ENCODE data around the gene PADI6.
"Not testable (repeated sequence)": the region's sequence is repeated elsewhere in the genome, so short reads cannot be mapped to it uniquely, and the experiment has no call there.

The PADI6 gene

DNA sequence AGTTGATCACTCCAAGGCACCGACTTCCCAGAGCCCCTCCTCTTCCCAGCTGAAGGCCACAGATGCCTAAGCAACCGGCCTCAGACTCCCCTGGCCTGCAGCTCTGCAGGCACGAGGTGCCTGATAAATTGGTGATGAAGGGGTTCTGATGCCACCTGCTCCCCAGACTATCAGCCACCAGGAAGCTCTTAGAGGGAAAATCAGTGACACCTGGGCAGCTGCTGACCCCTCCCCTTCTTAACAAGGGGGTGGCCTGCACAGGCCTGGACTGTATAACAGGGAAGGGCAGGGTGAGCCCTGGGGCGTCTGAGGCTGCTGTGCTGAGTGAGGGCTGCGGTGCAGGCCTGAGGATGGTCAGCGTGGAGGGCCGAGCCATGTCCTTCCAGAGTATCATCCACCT, at the start of gene PADI6:
PADI6 (plus strand) TSS at position 301 of the 400 bp plus-strand sequence; CDS start at position 351, 50 bp downstream.
- Histone ChIP-seq H3K27ac (ENCODE audit: low read depth, low read length) (no peak within 1 kb of the TSS), H3K4me3 (ENCODE audit: low read depth, low read length) (no peak within 1 kb of the TSS), H3K4me1 (ENCODE audit: control insufficient read depth, insufficient read depth, low read length) (peaks cover 16% of the 10 kb centered on the region), H3K36me3 (ENCODE audit: control insufficient read depth, insufficient read depth, low read length) (no peaks in the 10 kb centered on the region), H3K27me3 (ENCODE audit: control insufficient read depth, insufficient read depth, low read length) (no peaks in the 10 kb centered on the region), H3K9me3 (ENCODE audit: control insufficient read depth, insufficient read depth, low read depth, low read length) (no peaks in the 10 kb centered on the region), H3K9ac (ENCODE audit: low read length) (no peak within 1 kb of the TSS)

DNA sequence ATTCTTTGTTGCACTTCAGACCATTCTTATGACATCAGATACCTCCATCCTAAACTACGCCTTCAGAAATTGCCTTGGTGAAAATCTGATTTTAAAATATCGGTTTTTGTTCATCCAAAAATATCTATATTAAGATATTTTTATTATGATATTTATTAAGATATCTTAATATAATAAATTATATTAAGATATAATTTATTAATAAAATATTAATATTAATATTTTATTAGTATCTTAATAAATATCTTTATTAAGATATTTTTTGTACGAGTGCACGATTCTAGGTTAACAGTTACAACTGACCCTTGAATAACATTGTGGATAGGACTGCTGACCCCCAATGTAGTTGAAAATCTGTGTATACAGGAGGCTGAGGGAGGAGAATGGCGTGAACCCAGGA, 43.1 kb upstream of the PADI6 start:
- H3K9me3 ChIP-seq (ENCODE audit: control insufficient read depth, insufficient read depth, low read depth, low read length): peaks cover 11% of the 10 kb centered on the region
- no peak overlapping the region for H3K27ac ChIP-seq (ENCODE audit: low read depth, low read length)
- no peaks in the 10 kb centered on the region for H3K36me3 ChIP-seq (ENCODE audit: control insufficient read depth, insufficient read depth, low read length)
- no peak overlapping the region for H3K9ac ChIP-seq (ENCODE audit: low read length)
- no peak overlapping the region for H3K4me3 ChIP-seq (ENCODE audit: low read depth, low read length)
- H3K27me3 ChIP-seq (ENCODE audit: control insufficient read depth, insufficient read depth, low read length): no peaks in the 10 kb centered on the region
- no peaks in the 10 kb centered on the region for H3K4me1 ChIP-seq (ENCODE audit: control insufficient read depth, insufficient read depth, low read length)

DNA sequence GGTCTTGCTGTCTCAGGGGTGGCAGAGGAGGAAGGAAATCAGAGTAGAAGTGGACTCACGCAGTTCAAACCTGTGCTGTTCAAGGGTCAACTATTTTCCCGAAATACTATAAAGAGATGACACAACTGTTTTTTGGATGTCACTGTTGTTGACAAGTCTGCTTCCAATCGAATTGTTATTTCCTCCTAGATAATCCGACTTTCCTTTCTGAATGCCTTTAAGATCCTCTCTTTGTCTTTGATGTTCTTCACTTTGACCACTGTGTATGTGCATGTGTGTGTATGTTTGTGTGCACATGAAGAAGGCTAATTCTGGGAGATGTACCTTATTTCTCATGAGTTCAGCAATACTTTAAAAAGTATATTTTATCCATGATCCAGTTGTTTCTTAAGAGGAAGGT, 42.4 kb upstream of the PADI6 start:
- Histone ChIP-seq H3K36me3 (ENCODE audit: control insufficient read depth, insufficient read depth, low read length) (no peaks in the 10 kb centered on the region), H3K4me3 (ENCODE audit: low read depth, low read length) (no peak overlapping the region), H3K27ac (ENCODE audit: low read depth, low read length) (no peak overlapping the region), H3K4me1 (ENCODE audit: control insufficient read depth, insufficient read depth, low read length) (no peaks in the 10 kb centered on the region), H3K9me3 (ENCODE audit: control insufficient read depth, insufficient read depth, low read depth, low read length) (peaks cover 8% of the 10 kb centered on the region), H3K27me3 (ENCODE audit: control insufficient read depth, insufficient read depth, low read length) (no peaks in the 10 kb centered on the region), H3K9ac (ENCODE audit: low read length) (no peak overlapping the region)

- Histone ChIP-seq H3K4me3 (ENCODE audit: low read depth, low read length) (no peak overlapping the region), H3K9ac (ENCODE audit: low read length) (no peak overlapping the region), H3K4me1 (ENCODE audit: control insufficient read depth, insufficient read depth, low read length) (no peaks in the 10 kb centered on the region), H3K36me3 (ENCODE audit: control insufficient read depth, insufficient read depth, low read length) (no peaks in the 10 kb centered on the region), H3K27me3 (ENCODE audit: control insufficient read depth, insufficient read depth, low read length) (no peaks in the 10 kb centered on the region; the same call in 1 of the 2 replicates), H3K9me3 (ENCODE audit: control insufficient read depth, insufficient read depth, low read depth, low read length) (0 out of 2 replicates have a peak, but pooled peaks cover 4% of the 10 kb centered on the region), H3K27ac (ENCODE audit: low read depth, low read length) (no peak overlapping the region)
These were observed 41.1 kb upstream of the PADI6 start for GRCh38 chr1:17330856-17331255.

DNA sequence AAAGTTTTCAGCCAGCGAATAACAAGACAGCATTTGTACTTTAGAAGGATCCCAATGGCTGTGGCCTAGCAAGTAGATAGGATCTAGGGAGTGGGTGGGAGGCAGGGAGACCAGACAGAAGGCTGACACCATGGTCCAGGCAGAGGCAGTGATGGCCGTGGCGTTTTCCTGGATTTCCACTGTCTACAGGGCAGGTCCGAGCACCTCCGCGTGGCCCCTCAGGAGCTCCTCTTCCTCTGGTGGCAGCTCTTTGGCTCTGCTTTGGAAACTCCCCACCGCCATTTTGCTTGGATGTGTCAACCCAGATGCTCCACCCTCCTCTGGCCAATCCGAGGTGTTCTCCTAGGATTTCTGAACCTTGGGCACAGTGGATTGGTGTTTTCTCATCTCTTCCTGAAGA, 38.9 kb upstream of the PADI6 start:
- 0 out of 2 replicates have a peak, but pooled peaks cover 4% of the 10 kb centered on the region for H3K9me3 ChIP-seq (ENCODE audit: control insufficient read depth, insufficient read depth, low read depth, low read length)
- no peak overlapping the region for H3K27ac ChIP-seq (ENCODE audit: low read depth, low read length)
- H3K4me1 ChIP-seq (ENCODE audit: control insufficient read depth, insufficient read depth, low read length): no peaks in the 10 kb centered on the region
- H3K9ac ChIP-seq (ENCODE audit: low read length): no peak overlapping the region
- H3K36me3 ChIP-seq (ENCODE audit: control insufficient read depth, insufficient read depth, low read length): no peaks in the 10 kb centered on the region
- no peaks in the 10 kb centered on the region; the same call in 1 of the 2 replicates for H3K27me3 ChIP-seq (ENCODE audit: control insufficient read depth, insufficient read depth, low read length)
- no peak overlapping the region for H3K4me3 ChIP-seq (ENCODE audit: low read depth, low read length)

GRCh38 chr1:17335821-17336710, 35.9 kb upstream of the PADI6 start:
- Histone ChIP-seq H3K36me3 (ENCODE audit: control insufficient read depth, insufficient read depth, low read length) (no peaks in the 10 kb centered on the region), H3K27me3 (ENCODE audit: control insufficient read depth, insufficient read depth, low read length) (no peaks in the 10 kb centered on the region; the same call in 1 of the 2 replicates), H3K4me1 (ENCODE audit: control insufficient read depth, insufficient read depth, low read length) (no peaks in the 10 kb centered on the region), H3K4me3 (ENCODE audit: low read depth, low read length) (no peak overlapping the region), H3K9me3 (ENCODE audit: control insufficient read depth, insufficient read depth, low read depth, low read length) (no peaks in the 10 kb centered on the region), H3K27ac (ENCODE audit: low read depth, low read length) (no peak overlapping the region), H3K9ac (ENCODE audit: low read length) (no peak overlapping the region)

- Histone ChIP-seq H3K4me3 (ENCODE audit: low read depth, low read length) (no peak overlapping the region), H3K27me3 (ENCODE audit: control insufficient read depth, insufficient read depth, low read length) (no peaks in the 10 kb centered on the region; the same call in 1 of the 2 replicates), H3K9me3 (ENCODE audit: control insufficient read depth, insufficient read depth, low read depth, low read length) (0 out of 2 replicates have a peak, but pooled peaks cover 6% of the 10 kb centered on the region), H3K36me3 (ENCODE audit: control insufficient read depth, insufficient read depth, low read length) (no peaks in the 10 kb centered on the region), H3K27ac (ENCODE audit: low read depth, low read length) (no peak overlapping the region), H3K9ac (ENCODE audit: low read length) (no peak overlapping the region), H3K4me1 (ENCODE audit: control insufficient read depth, insufficient read depth, low read length) (no peaks in the 10 kb centered on the region)
These were observed 33.1 kb upstream of the PADI6 start for GRCh38 chr1:17338706-17339493.

DNA sequence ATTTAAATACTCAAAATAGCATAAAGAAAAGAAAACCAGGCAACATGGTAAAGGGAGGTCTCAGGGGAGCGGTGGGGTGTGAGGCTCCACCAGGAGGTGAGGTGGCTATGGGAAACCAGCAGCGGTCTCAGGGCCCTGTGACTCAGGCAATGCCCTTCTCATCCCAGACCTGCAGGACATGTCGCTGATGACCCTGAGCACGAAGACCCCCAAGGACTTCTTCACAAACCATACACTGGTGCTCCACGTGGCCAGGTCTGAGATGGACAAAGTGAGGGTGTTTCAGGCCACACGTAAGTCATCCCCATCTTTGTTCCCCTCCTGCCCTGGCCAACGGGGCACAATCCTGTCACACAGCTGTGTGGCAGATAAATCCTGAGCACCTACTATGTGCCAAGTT, 32.5 kb upstream of the PADI6 start:
- no peaks in the 10 kb centered on the region for H3K36me3 ChIP-seq (ENCODE audit: control insufficient read depth, insufficient read depth, low read length)
- no peaks in the 10 kb centered on the region; the same call in 1 of the 2 replicates for H3K27me3 ChIP-seq (ENCODE audit: control insufficient read depth, insufficient read depth, low read length)
- H3K9ac ChIP-seq (ENCODE audit: low read length): no peak overlapping the region
- H3K4me1 ChIP-seq (ENCODE audit: control insufficient read depth, insufficient read depth, low read length): no peaks in the 10 kb centered on the region
- H3K9me3 ChIP-seq (ENCODE audit: control insufficient read depth, insufficient read depth, low read depth, low read length): 0 out of 2 replicates have a peak, but pooled peaks cover 6% of the 10 kb centered on the region
- no peak overlapping the region for H3K27ac ChIP-seq (ENCODE audit: low read depth, low read length)
- no peak overlapping the region for H3K4me3 ChIP-seq (ENCODE audit: low read depth, low read length)

DNA sequence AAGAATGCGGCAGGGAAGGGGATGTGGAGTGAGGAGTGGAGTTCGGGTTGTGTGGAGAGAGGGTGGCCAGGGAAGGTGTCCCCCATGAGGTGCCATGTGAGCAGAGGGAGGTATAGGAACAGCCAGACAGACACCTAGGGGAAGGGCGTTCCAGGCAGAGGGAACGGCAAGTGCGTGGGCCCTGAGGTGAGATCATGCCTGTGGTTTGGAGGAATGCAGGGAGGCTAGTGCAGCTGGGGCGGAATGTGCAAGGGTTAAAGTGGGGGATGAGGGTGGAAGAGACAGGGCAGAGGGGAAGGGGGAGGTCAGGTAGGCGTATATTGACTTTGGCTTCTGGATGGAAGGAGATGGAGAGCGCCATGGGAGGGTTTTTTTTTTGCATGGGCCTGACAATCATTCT, 31.6 kb upstream of the PADI6 start:
- no peak overlapping the region for H3K9ac ChIP-seq (ENCODE audit: low read length)
- H3K36me3 ChIP-seq (ENCODE audit: control insufficient read depth, insufficient read depth, low read length): no peaks in the 10 kb centered on the region
- H3K9me3 ChIP-seq (ENCODE audit: control insufficient read depth, insufficient read depth, low read depth, low read length): 0 out of 2 replicates have a peak, but pooled peaks cover 6% of the 10 kb centered on the region
- H3K4me3 ChIP-seq (ENCODE audit: low read depth, low read length): no peak overlapping the region
- no peaks in the 10 kb centered on the region for H3K4me1 ChIP-seq (ENCODE audit: control insufficient read depth, insufficient read depth, low read length)
- H3K27me3 ChIP-seq (ENCODE audit: control insufficient read depth, insufficient read depth, low read length): no peaks in the 10 kb centered on the region; the same call in 1 of the 2 replicates
- H3K27ac ChIP-seq (ENCODE audit: low read depth, low read length): no peak overlapping the region

- no peaks in the 10 kb centered on the region for H3K27me3 ChIP-seq (ENCODE audit: control insufficient read depth, insufficient read depth, low read length)
- H3K9me3 ChIP-seq (ENCODE audit: control insufficient read depth, insufficient read depth, low read depth, low read length): peaks cover 9% of the 10 kb centered on the region; the same call in 1 of the 2 replicates
These were observed 30.0 kb upstream of the PADI6 start for GRCh38 chr1:17342014-17342441.

GRCh38 chr1:17345506-17345905, 26.5 kb upstream of the PADI6 start:
- not testable (repeated sequence) for H3K36me3 ChIP-seq (ENCODE audit: control insufficient read depth, insufficient read depth, low read length); H3K4me3 ChIP-seq (ENCODE audit: low read depth, low read length); H3K27me3 ChIP-seq (ENCODE audit: control insufficient read depth, insufficient read depth, low read length); H3K4me1 ChIP-seq (ENCODE audit: control insufficient read depth, insufficient read depth, low read length); H3K27ac ChIP-seq (ENCODE audit: low read depth, low read length); H3K9me3 ChIP-seq (ENCODE audit: control insufficient read depth, insufficient read depth, low read depth, low read length); H3K9ac ChIP-seq (ENCODE audit: low read length)

More at GRCh38 chr1:17342014-17342441, 30.0 kb upstream of the PADI6 start:
- Histone ChIP-seq H3K4me3 (ENCODE audit: low read depth, low read length) (no peak overlapping the region), H3K36me3 (ENCODE audit: control insufficient read depth, insufficient read depth, low read length) (no peaks in the 10 kb centered on the region), H3K27ac (ENCODE audit: low read depth, low read length) (no peak overlapping the region), H3K9ac (ENCODE audit: low read length) (no peak overlapping the region), H3K4me1 (ENCODE audit: control insufficient read depth, insufficient read depth, low read length) (no peaks in the 10 kb centered on the region)
